Inflammatory macrophage treated with lipopolysaccharide for 1 hour (primary cell): ENCODE results near the gene RNFT2.

Source experiments
- DNase-seq, 2 donors: peaks; one replicate each; pipeline ENCODE4 v3.0.0-alpha.2; 2020 to 2022

The RNFT2 gene

GRCh38 chr12:116839287-116839830 is 101.2 kb downstream of the RNFT2 start:
- DNase-seq, result no peak

- DNase-seq, result no peak
Measured at GRCh38 chr12:116843085-116843484, 105.0 kb downstream of the RNFT2 start.

- no peak for DNase-seq
Measured at GRCh38 chr12:116849216-116849615, 111.1 kb downstream of the RNFT2 start.

- no peak for DNase-seq
Measured at GRCh38 chr12:116852303-116852702, 114.2 kb downstream of the RNFT2 start.

- DNase-seq, result no peak
Measured at GRCh38 chr12:116853507-116853906, 115.4 kb downstream of the RNFT2 start.

GRCh38 chr12:116855744-116856470 is 117.8 kb downstream of the RNFT2 start:
- DNase-seq, result no peak

GRCh38 chr12:116856729-116857128 is 118.6 kb downstream of the RNFT2 start:
- no peak for DNase-seq

- no peak for DNase-seq
Measured at GRCh38 chr12:116859079-116859478, 121.0 kb downstream of the RNFT2 start.

- DNase-seq, result no peak
Measured at GRCh38 chr12:116860263-116860662, 122.1 kb downstream of the RNFT2 start.

GRCh38 chr12:116861320-116861719 is 123.2 kb downstream of the RNFT2 start:
- DNase-seq, result peak; percentile 43 to 74

- DNase-seq, result no peak
Measured at GRCh38 chr12:116862167-116862566, 124.1 kb downstream of the RNFT2 start.

GRCh38 chr12:116863275-116863767 is 125.2 kb downstream of the RNFT2 start:
- peak; percentile 63 to 91 for DNase-seq

- no peak for DNase-seq
Measured at GRCh38 chr12:116864371-116865160, 126.5 kb downstream of the RNFT2 start.

GRCh38 chr12:116867523-116867922 is 129.4 kb downstream of the RNFT2 start:
- DNase-seq, result no peak

GRCh38 chr12:116870306-116870705 is 132.2 kb downstream of the RNFT2 start:
- DNase-seq, result no peak

GRCh38 chr12:116874324-116874995 is 136.3 kb downstream of the RNFT2 start:
- no peak for DNase-seq

GRCh38 chr12:116876151-116876869 is 138.2 kb downstream of the RNFT2 start:
- DNase-seq, result no peak

GRCh38 chr12:116878567-116879508 is 140.7 kb downstream of the RNFT2 start:
- no peak for DNase-seq

GRCh38 chr12:116879509-116880212 is 141.5 kb downstream of the RNFT2 start:
- no peak for DNase-seq

- no peak for DNase-seq
Measured at GRCh38 chr12:116880213-116880816, 142.2 kb downstream of the RNFT2 start.
